ENCODE data around the gene PAX5. TPM values are rescaled to one million over a fixed set of nuclear protein-coding genes. Genes with fewer than 3 reads are reported as not detected.
A peak's percentile ranks its signal among the peaks of the same experiment; 100 is the strongest.

PAX5 gene
- polyA plus RNA-seq, 1 experiment, result not detected

- ChIA-PET CTCF (interaction anchor here (1.2 to 1.3 kb wide), 2 partner anchors 69 to 397 kb away, joined by 3 read pairs; no protein-coding TSS in a partner anchor), POLR2A (no interaction called here)
- TF ChIP-seq CTCF (IDR thresholded peaks at IDR 0.05; ENCODE audit: insufficient read depth, low read depth, low read length), result no peak
- H3K27me3 ChIP-seq (ENCODE audit: control insufficient read depth, insufficient read depth, low read length), result no peaks in the 10 kb centered on the region; the same call in none of the 2 replicates
- no peaks in the 10 kb centered on the region for H3K36me3 ChIP-seq (ENCODE audit: control insufficient read depth, insufficient read depth, low read length)
- DNase-seq (ENCODE audit: low read depth), result no peak
- no peak overlapping the region for H3K4me3 ChIP-seq (ENCODE audit: low read depth, low read length)
These were observed 230.1 kb downstream of the PAX5 start for GRCh38 chr9:36803961-36804360.

- no peak for TF ChIP-seq CTCF (IDR thresholded peaks at IDR 0.05; ENCODE audit: insufficient read depth, low read depth, low read length)
- Histone ChIP-seq H3K4me3 (ENCODE audit: low read depth, low read length) (no peak overlapping the region), H3K36me3 (ENCODE audit: control insufficient read depth, insufficient read depth, low read length) (no peaks in the 10 kb centered on the region), H3K27me3 (ENCODE audit: control insufficient read depth, insufficient read depth, low read length) (no peaks in the 10 kb centered on the region; the same call in none of the 2 replicates)
- POLR2A ChIA-PET, result no interaction called here
- DNase-seq (ENCODE audit: low read depth), result peak; percentile 4
- CTCF ChIA-PET, result no interaction called here
These were observed 231.7 kb downstream of the PAX5 start for GRCh38 chr9:36802201-36802920.

GRCh38 chr9:36800455-36800854 is 233.6 kb downstream of the PAX5 start:
- ChIA-PET CTCF (no interaction called here), POLR2A (no interaction called here)
- Histone ChIP-seq H3K4me3 (ENCODE audit: low read depth, low read length) (no peak overlapping the region), H3K36me3 (ENCODE audit: control insufficient read depth, insufficient read depth, low read length) (no peaks in the 10 kb centered on the region), H3K27me3 (ENCODE audit: control insufficient read depth, insufficient read depth, low read length) (no peaks in the 10 kb centered on the region; the same call in none of the 2 replicates)
- DNase-seq (ENCODE audit: low read depth), result no peak
- no peak for TF ChIP-seq CTCF (IDR thresholded peaks at IDR 0.05; ENCODE audit: insufficient read depth, low read depth, low read length)

- ChIA-PET POLR2A (no interaction called here), CTCF (no interaction called here)
- Histone ChIP-seq H3K36me3 (ENCODE audit: control insufficient read depth, insufficient read depth, low read length) (no peaks in the 10 kb centered on the region), H3K27me3 (ENCODE audit: control insufficient read depth, insufficient read depth, low read length) (no peaks in the 10 kb centered on the region; the same call in none of the 2 replicates), H3K4me3 (ENCODE audit: low read depth, low read length) (no peak overlapping the region)
- no peak for TF ChIP-seq CTCF (IDR thresholded peaks at IDR 0.05; ENCODE audit: insufficient read depth, low read depth, low read length)
- DNase-seq (ENCODE audit: low read depth), result no peak
These were observed 235.6 kb downstream of the PAX5 start for GRCh38 chr9:36798350-36799065.

- CTCF ChIA-PET, result interaction anchor here (1.7 kb wide), 1 partner anchor 7 kb away, joined by 3 read pairs; no protein-coding TSS in a partner anchor
- POLR2A ChIA-PET, result interaction anchor here (0.7 kb wide), 1 partner anchor 10 kb away, joined by 3 read pairs; no protein-coding TSS in a partner anchor
- no peak for DNase-seq (ENCODE audit: low read depth)
- H3K36me3 ChIP-seq (ENCODE audit: control insufficient read depth, insufficient read depth, low read length), result no peaks in the 10 kb centered on the region
- no peaks in the 10 kb centered on the region; the same call in none of the 2 replicates for H3K27me3 ChIP-seq (ENCODE audit: control insufficient read depth, insufficient read depth, low read length)
- no peak for TF ChIP-seq CTCF (IDR thresholded peaks at IDR 0.05; ENCODE audit: insufficient read depth, low read depth, low read length)
- no peak overlapping the region for H3K4me3 ChIP-seq (ENCODE audit: low read depth, low read length)
These were observed 236.4 kb downstream of the PAX5 start for GRCh38 chr9:36797471-36798220.

All from BJ (cell line).